Fibroblast of mammary gland (primary cell): ENCODE data around the gene EXOC4.

Experiments
- DNase-seq: peaks from one replicate; pipeline ENCODE4 v3.0.0-alpha.2; 2010; ENCODE audit warnings: low read depth
- H3K4me3 ChIP-seq: 2 replicates; pipeline ENCODE4 v1.5.1; 2011; ENCODE audit warnings: low read depth, mild to moderate bottlenecking, low read length, moderate library complexity; ENCODE audit not compliant: control insufficient read depth
- TF ChIP-seq, protein P1 (sequence below): conservative IDR thresholded peaks from 2 replicates; pipeline ENCODE4 v1.5.1; 2011; ENCODE audit warnings: low read depth, low read length, inconsistent platforms; ENCODE audit not compliant: control insufficient read depth, insufficient read depth

Gene EXOC4

GRCh38 chr7:133997463-133997862 is 744.6 kb downstream of the EXOC4 start:
- DNase-seq, result peak; percentile 4
- H3K4me3 ChIP-seq, result no peak overlapping the region
- TF ChIP-seq, protein P1, sequence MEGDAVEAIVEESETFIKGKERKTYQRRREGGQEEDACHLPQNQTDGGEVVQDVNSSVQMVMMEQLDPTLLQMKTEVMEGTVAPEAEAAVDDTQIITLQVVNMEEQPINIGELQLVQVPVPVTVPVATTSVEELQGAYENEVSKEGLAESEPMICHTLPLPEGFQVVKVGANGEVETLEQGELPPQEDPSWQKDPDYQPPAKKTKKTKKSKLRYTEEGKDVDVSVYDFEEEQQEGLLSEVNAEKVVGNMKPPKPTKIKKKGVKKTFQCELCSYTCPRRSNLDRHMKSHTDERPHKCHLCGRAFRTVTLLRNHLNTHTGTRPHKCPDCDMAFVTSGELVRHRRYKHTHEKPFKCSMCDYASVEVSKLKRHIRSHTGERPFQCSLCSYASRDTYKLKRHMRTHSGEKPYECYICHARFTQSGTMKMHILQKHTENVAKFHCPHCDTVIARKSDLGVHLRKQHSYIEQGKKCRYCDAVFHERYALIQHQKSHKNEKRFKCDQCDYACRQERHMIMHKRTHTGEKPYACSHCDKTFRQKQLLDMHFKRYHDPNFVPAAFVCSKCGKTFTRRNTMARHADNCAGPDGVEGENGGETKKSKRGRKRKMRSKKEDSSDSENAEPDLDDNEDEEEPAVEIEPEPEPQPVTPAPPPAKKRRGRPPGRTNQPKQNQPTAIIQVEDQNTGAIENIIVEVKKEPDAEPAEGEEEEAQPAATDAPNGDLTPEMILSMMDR, result no peak

DNA sequence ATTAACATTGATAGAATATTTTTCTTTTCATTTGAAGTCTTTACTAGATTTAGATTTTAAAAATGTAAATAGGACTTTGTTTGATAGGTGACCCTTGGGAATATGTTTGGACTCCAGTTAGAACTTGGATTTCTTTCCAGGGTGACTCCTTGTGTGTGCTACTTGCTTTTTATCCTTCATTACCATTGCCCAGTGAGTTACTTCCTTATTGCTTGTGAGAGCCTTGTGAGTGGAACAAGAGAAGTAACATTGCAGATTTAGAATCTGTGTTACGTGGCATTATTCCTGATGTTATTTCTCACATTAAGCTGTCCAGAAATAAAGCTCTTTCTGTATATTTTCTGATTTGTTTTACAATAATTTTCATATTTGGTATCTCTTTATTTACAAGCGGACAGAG is 746.3 kb downstream of the EXOC4 start:
- TF ChIP-seq, protein P1, result no peak
- no peak for DNase-seq
- H3K4me3 ChIP-seq, result no peak overlapping the region

DNA sequence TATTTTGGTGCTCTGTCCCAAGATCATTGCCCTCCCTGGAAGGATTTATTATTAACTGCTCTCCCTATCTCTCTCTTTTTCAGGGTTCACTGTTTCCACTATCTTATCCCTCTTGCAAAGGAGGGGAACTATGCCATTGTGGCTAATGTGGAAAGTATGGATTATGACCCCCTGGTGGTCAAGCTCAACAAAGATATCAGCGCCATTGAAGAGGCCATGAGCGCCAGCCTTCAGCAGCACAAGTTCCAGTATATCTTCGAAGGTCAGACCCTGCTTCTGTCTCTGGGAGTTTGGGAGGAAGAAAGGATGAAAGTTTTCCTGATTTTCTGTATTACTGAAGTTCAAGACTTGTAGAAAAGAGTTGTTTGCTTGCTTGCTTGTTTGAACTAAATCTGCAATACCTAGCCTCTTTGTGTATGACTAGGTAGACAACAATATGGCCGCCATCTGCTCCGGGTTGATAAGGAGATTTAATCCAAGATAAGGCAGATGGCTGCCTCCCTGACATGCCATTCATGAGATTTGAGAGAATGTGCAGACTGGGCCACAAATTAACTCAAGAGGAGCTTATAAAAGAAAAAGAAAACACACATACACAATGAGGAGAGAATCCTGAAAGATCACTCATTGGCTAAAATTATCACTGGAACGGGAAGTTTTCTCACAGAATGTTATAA is 752.1 kb downstream of the EXOC4 start:
- no peak for DNase-seq
- TF ChIP-seq, protein P1, result no peak

GRCh38 chr7:134009314-134010110 is 756.6 kb downstream of the EXOC4 start:
- TF ChIP-seq, protein P1, result no peak
- H3K4me3 ChIP-seq, result no peak overlapping the region
- DNase-seq, result no peak

More for the DNA sequence above, 752.1 kb downstream of the EXOC4 start:
- no peak overlapping the region for H3K4me3 ChIP-seq

DNA sequence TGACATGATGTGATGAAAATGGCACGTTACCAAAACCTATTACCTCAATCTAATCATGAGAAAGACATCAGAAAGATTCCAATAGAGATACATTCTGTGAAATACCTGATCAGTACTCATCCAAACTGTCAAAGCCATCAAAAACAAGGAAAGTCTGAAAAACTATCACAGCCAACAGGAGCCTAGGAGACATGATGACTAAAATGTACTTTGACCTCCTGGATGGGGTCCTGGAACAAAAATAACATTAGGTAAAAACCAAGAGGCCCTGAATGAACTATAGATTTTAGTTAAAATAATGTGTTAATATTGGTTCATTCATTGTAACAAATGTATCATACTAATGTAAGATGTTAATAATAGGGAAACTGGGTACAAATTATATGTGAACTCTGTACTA is 760.4 kb downstream of the EXOC4 start:
- TF ChIP-seq, protein P1, result no peak
- no peak for DNase-seq
- H3K4me3 ChIP-seq, result no peak overlapping the region

- peak; percentile 7 for DNase-seq
- TF ChIP-seq, protein P1, result no peak
- H3K4me3 ChIP-seq, result no peak overlapping the region
These were observed 762.1 kb downstream of the EXOC4 start for GRCh38 chr7:134014935-134015334.
